IMR-90 (cell line): ENCODE measurements around the gene ITPR2. TPM values are rescaled to one million over a fixed set of nuclear protein-coding genes. Genes with fewer than 3 reads are reported as not detected.

Experiments used
- ATAC-seq: fragments of 200-7000 bp; cut with Tn5 transposase; 2 replicates; pipeline ENCODE4 v1.9.1; 2020; ENCODE audit warnings: low read depth, mild to moderate bottlenecking, moderate library complexity
- BruUV-seq: library from RNA; stranded (reverse); fragments of 400-500 nt; replicated peaks from 2 replicates; lab custom pipeline; 2021; lab: Mats Ljungman, UMichigan
- CTCF ChIA-PET: fragments of 300-600 bp; formaldehyde crosslinking; extraction: SDS; loops from one replicate; lab custom pipeline; 2021; ENCODE audit warnings: antibody characterized with exemption; lab: Yijun Ruan, JAX
- POLR2A ChIA-PET: fragments of 300-600 bp; sonication (Branson Sonifier 250); formaldehyde crosslinking; loops from one replicate; lab custom pipeline; 2022; ENCODE audit warnings: antibody characterized with exemption; ENCODE audit not compliant: unreplicated experiment; lab: Charles Lee
- DNase-seq: peaks from one replicate; pipeline ENCODE4 v3.0.0; 2013
- H2AFZ ChIP-seq: replicated peaks from 2 replicates; pipeline ENCODE3; 2013; ENCODE audit warnings: low read length, mild to moderate bottlenecking; ENCODE audit not compliant: poor library complexity
- H2AK5ac ChIP-seq: 2 replicates; pipeline ENCODE4 v1.6.1; 2013; ENCODE audit warnings: low read depth, low read length, inconsistent platforms
- H2AK9ac ChIP-seq: replicated peaks from 2 replicates; pipeline ENCODE3; 2013; ENCODE audit warnings: mild to moderate bottlenecking, low read depth, low read length, moderate library complexity; ENCODE audit not compliant: poor library complexity
- H2BK120ac ChIP-seq: 2 replicates; pipeline ENCODE4 v1.6.1; 2013; ENCODE audit warnings: low read depth, low read length, inconsistent platforms
- H2BK15ac ChIP-seq: 3 replicates; pipeline ENCODE4 v1.6.1; 2013; ENCODE audit warnings: low read depth, low read length, inconsistent platforms
- H2BK20ac ChIP-seq: 2 replicates; pipeline ENCODE4 v1.6.1; 2013; ENCODE audit warnings: low read depth, mild to moderate bottlenecking, inconsistent platforms, low read length, moderate library complexity
- H2BK5ac ChIP-seq: 2 replicates; pipeline ENCODE4 v1.6.1; 2013; ENCODE audit warnings: mild to moderate bottlenecking, low read depth, low read length, inconsistent platforms; ENCODE audit not compliant: poor library complexity, severe bottlenecking
- H3K14ac ChIP-seq: replicated peaks from 2 replicates; pipeline ENCODE4 v1.6.1; 2013; ENCODE audit warnings: low read depth, low read length, inconsistent platforms
- H3K18ac ChIP-seq: 2 replicates; pipeline ENCODE4 v1.6.1; 2013; ENCODE audit warnings: low read depth, low read length, control low read depth
- H3K23ac ChIP-seq: 2 replicates; pipeline ENCODE4 v1.6.1; 2013; ENCODE audit warnings: low read depth, low read length, inconsistent platforms
- H3K27ac ChIP-seq: 2 replicates; pipeline ENCODE4 v1.5.1; 2013; ENCODE audit warnings: mild to moderate bottlenecking, control low read depth, low read length; ENCODE audit not compliant: insufficient read depth
- H3K27me3 ChIP-seq: 2 replicates; pipeline ENCODE4 v1.6.1; 2013; ENCODE audit warnings: low read length; ENCODE audit not compliant: control insufficient read depth, insufficient read depth
- H3K36me3 ChIP-seq: 2 replicates; pipeline ENCODE4 v1.6.1; 2013; ENCODE audit warnings: low read length, mixed read lengths; ENCODE audit not compliant: control insufficient read depth, insufficient read depth
- H3K4ac ChIP-seq: 2 replicates; pipeline ENCODE4 v1.6.1; 2013; ENCODE audit warnings: low read depth, low read length, inconsistent platforms
- H3K4me1 ChIP-seq: 2 replicates; pipeline ENCODE4 v1.6.1; 2013; ENCODE audit warnings: low read length, mixed read lengths; ENCODE audit not compliant: control insufficient read depth, insufficient read depth
- H3K4me2 ChIP-seq: 2 replicates; pipeline ENCODE4 v1.6.1; 2013; ENCODE audit warnings: low read depth, mild to moderate bottlenecking, control low read depth, low read length, moderate library complexity
- H3K4me3 ChIP-seq: 2 replicates; pipeline ENCODE4 v1.5.1; 2013; ENCODE audit warnings: low read depth, mild to moderate bottlenecking, control low read depth, low read length, moderate library complexity; ENCODE audit not compliant: insufficient read depth
- H3K56ac ChIP-seq: 2 replicates; pipeline ENCODE4 v1.6.1; 2013; ENCODE audit warnings: low read length, inconsistent platforms; ENCODE audit not compliant: insufficient read depth; ENCODE audit errors: extremely low read depth
- H3K79me1 ChIP-seq, 2 experiments: 2 replicates each; pipeline ENCODE4 v1.6.1; 2013; ENCODE audit warnings: low read length in 2 of 2, inconsistent platforms in 1 of 2, low read depth in 1 of 2
- H3K9ac ChIP-seq: 2 replicates; pipeline ENCODE4 v1.6.1; 2013; ENCODE audit warnings: low read depth, low read length, control low read depth
- H3K9me1 ChIP-seq: 2 replicates; pipeline ENCODE4 v1.6.1; 2013; ENCODE audit warnings: low read length, inconsistent platforms; ENCODE audit not compliant: insufficient read depth
- H3K9me3 ChIP-seq: 2 replicates; pipeline ENCODE4 v1.6.1; 2013; ENCODE audit warnings: low read length; ENCODE audit not compliant: control insufficient read depth, insufficient read depth
- H4K20me1 ChIP-seq: 2 replicates; pipeline ENCODE4 v1.6.1; 2013; ENCODE audit warnings: low read length, inconsistent platforms; ENCODE audit not compliant: insufficient read depth
- H4K5ac ChIP-seq: 2 replicates; pipeline ENCODE4 v1.6.1; 2013; ENCODE audit warnings: mild to moderate bottlenecking, low read depth, low read length, control low read depth
- H4K8ac ChIP-seq, 2 experiments: 2 replicates each; pipeline ENCODE4 v1.6.1; 2013; ENCODE audit warnings: low read depth in 2 of 2, low read length in 2 of 2, control low read depth in 1 of 2, inconsistent platforms in 1 of 2
- H4K91ac ChIP-seq: 2 replicates; pipeline ENCODE4 v1.6.1; 2013; ENCODE audit warnings: low read depth, low read length, inconsistent platforms; ENCODE audit not compliant: insufficient read depth
- BHLHE40 ChIP-seq: fragments of 150-350 bp; IDR thresholded peaks from 2 replicates; pipeline ENCODE4 v1.6.1; 2016; ENCODE audit warnings: mild to moderate bottlenecking, low read depth, low read length
- CEBPB ChIP-seq: IDR thresholded peaks from 2 replicates; pipeline ENCODE4 v1.6.1; 2012; ENCODE audit warnings: low read depth, low read length, improper control_type of control experiment
- FOS ChIP-seq: fragments of 150-350 bp; IDR thresholded peaks from 2 replicates; pipeline ENCODE4 v1.6.1; 2016; ENCODE audit warnings: low read depth, low read length
- POLR2A ChIP-seq: IDR thresholded peaks from 2 replicates; pipeline ENCODE4 v1.6.1; 2012; ENCODE audit warnings: mild to moderate bottlenecking, low read depth, low read length
- RCOR1 ChIP-seq: IDR thresholded peaks from 2 replicates; pipeline ENCODE4 v1.6.1; 2012; ENCODE audit warnings: mild to moderate bottlenecking, low read length, improper control_type of control experiment; ENCODE audit not compliant: insufficient replicate concordance
- RFX5 ChIP-seq: IDR thresholded peaks from 2 replicates; pipeline ENCODE4 v1.8.0; 2012; ENCODE audit warnings: low read depth, mild to moderate bottlenecking, low read length, moderate library complexity
- SMC3 ChIP-seq: fragments of 150-350 bp; IDR thresholded peaks from 2 replicates; pipeline ENCODE4 v1.6.1; 2016; ENCODE audit warnings: low read depth, mild to moderate bottlenecking, antibody characterized with exemption, low read length, moderate library complexity
- USF2 ChIP-seq: fragments of 150-350 bp; IDR thresholded peaks from 2 replicates; pipeline ENCODE4 v1.6.1; 2017; ENCODE audit warnings: mild to moderate bottlenecking, antibody characterized with exemption, low read length, low read depth
- WGBS, 2 experiments: methylation state at CpG; one replicate each; pipeline versions ENCODE4 v1.1.5 to v1.1.7; 2013; ENCODE audit warnings: missing lambda C conversion rate in 2 of 2; ENCODE audit not compliant: insufficient read length in 1 of 2; ENCODE audit errors: extremely low coverage in 2 of 2; 5-methylcytosine and 5-hydroxymethylcytosine counted together
- dilution Hi-C: fragments of 300-500 bp; cut with HindIII; formaldehyde crosslinking; loops from one replicate; pipeline ENCODE4 v1.14.3; 2018; ENCODE audit warnings: low sequenced_read_pairs; ENCODE audit not compliant: unreplicated experiment
- in situ Hi-C: fragments of 300-500 bp; cut with MboI; formaldehyde crosslinking; loops from 3 replicates; pipeline ENCODE4 v1.14.3; 2019; ENCODE audit warnings: low sequenced_read_pairs, inconsistent platforms, mixed read lengths
- intact Hi-C: fragments of 100-400 bp; cut with micrococcal nuclease; formaldehyde crosslinking; loops from 2 replicates; pipeline ENCODE4 v1.10.0; 2022
- polyA plus RNA-seq, 3 experiments: library from polyadenylated mRNA; depleted of rRNA; stranded (reverse); fragments of >200 nt; gene quantifications; 2 replicates each; pipeline ENCODE4 v1.2.3, GENCODE V29; 2012; ENCODE audit warnings: low replicate concordance in 1 of 3
- total RNA-seq: library from RNA; depleted of rRNA; stranded (reverse); fragments of >200 nt; gene quantifications from 2 replicates; pipeline ENCODE4 v1.2.3, GENCODE V29; 2012

The ITPR2 gene
- total and polyA plus RNA-seq, 2 of the 4 experiments (the other 2 are of a cell fraction), result 1.2 to 9.0 TPM

- Histone ChIP-seq H2BK5ac (peak overlapping the region; percentile 78), H4K5ac (peak overlapping the region; percentile 40; the same call in 1 of the 2 replicates), H2BK20ac (peak overlapping the region; percentile 53; the same call in 1 of the 2 replicates), H3K9me1 (peaks cover 18% of the 10 kb centered on the region), H3K4me2 (no peak overlapping the region), H3K4me3 (no peak overlapping the region), H4K91ac (peak overlapping the region; percentile 59), H4K8ac (peak overlapping the region; percentile 15 to 73; a peak in 1 of 4 replicates), H3K18ac (peak overlapping the region; percentile 81; the same call in 1 of the 2 replicates), H3K23ac (no peak overlapping the region), H2AK9ac (no peak overlapping the region), H3K14ac (peak overlapping the region; percentile 93), H2AK5ac (peak overlapping the region; percentile 7; the same call in 1 of the 2 replicates), H2AFZ (no peak overlapping the region), H3K4ac (peak overlapping the region; percentile 65; the same call in 1 of the 2 replicates), H4K20me1 (no peaks in the 10 kb centered on the region), H2BK120ac (peak overlapping the region; percentile 83), H3K79me1 (0 out of 4 replicates have a peak, but pooled peaks cover 0 to 10% of the 10 kb centered on the region in 2 experiments), H3K4me1 (peaks cover 11% of the 10 kb centered on the region), H3K9me3 (no peaks in the 10 kb centered on the region), H3K27ac (no peak overlapping the region), H2BK15ac (peak overlapping the region; percentile 98; the same call in 2 of the 3 replicates), H3K27me3 (no peaks in the 10 kb centered on the region), H3K9ac (no peak overlapping the region), H3K56ac (no peak overlapping the region; the same call in 1 of the 2 replicates), H3K36me3 (no peaks in the 10 kb centered on the region)
- POLR2A ChIA-PET, result no interaction called here
- intact Hi-C loops (loop anchor here (10.0 kb wide), 1 partner anchor 252 kb away; no protein-coding TSS in a partner anchor), dilution Hi-C loops (no loop called here), in situ Hi-C loops (no loop called here)
- 90% methylated on average over 2 of the region's 6 CpGs; no CpG with 5 or more reads in 1 of the 2 experiments for WGBS, 2 experiments
- BruUV-seq, result no TSS peak
- DNase-seq (no peak), ATAC-seq (no peak)
- CTCF ChIA-PET, result no interaction called here
- no peak for TF ChIP-seq USF2
- TF ChIP-seq SMC3, result no peak
- TF ChIP-seq RCOR1, result no peak
- no peak for TF ChIP-seq BHLHE40
- no peak for TF ChIP-seq CEBPB
- no peak for TF ChIP-seq POLR2A
- no peak for TF ChIP-seq RFX5
- TF ChIP-seq FOS, result no peak
Measured at GRCh38 chr12:26632756-26633155, 200.2 kb downstream of the ITPR2 start.
